ACC112 (cell line): ENCODE measurements around the gene CIAO2B.

Experiments used
- H2AFZ ChIP-seq: fragments of 200-600 bp; sonication (generic); one replicate; pipeline ENCODE4 v1.6.0; 2017; ENCODE audit warnings: antibody characterized with exemption, low read length; ENCODE audit not compliant: unreplicated experiment
- H3K27ac ChIP-seq: fragments of 200-600 bp; sonication (generic); 2 replicates; pipeline ENCODE4 v1.5.1; 2014; ENCODE audit warnings: low read depth, mild to moderate bottlenecking, antibody characterized with exemption, low read length, moderate library complexity
- H3K27me3 ChIP-seq: fragments of 200-600 bp; sonication (generic); 2 replicates; pipeline ENCODE4 v1.6.1; 2014; ENCODE audit warnings: mild to moderate bottlenecking, antibody characterized with exemption, low read length, moderate library complexity, mixed read lengths; ENCODE audit not compliant: insufficient read depth
- H3K36me3 ChIP-seq: fragments of 200-600 bp; sonication (generic); 2 replicates; pipeline ENCODE4 v1.6.1; 2016; ENCODE audit warnings: mild to moderate bottlenecking, antibody characterized with exemption, low read length, moderate library complexity, mixed read lengths; ENCODE audit not compliant: insufficient read depth
- H3K4me1 ChIP-seq: fragments of 200-600 bp; sonication (generic); one replicate; pipeline ENCODE4 v1.6.1; 2016; ENCODE audit warnings: low read length, mixed read lengths; ENCODE audit not compliant: insufficient read depth, unreplicated experiment, control insufficient read depth
- H3K4me3 ChIP-seq: fragments of 200-600 bp; sonication (generic); 2 replicates; pipeline ENCODE4 v1.5.1; 2014; ENCODE audit warnings: mild to moderate bottlenecking, low read depth, low read length
- H3K79me2 ChIP-seq: fragments of 200-600 bp; sonication (generic); one replicate; pipeline ENCODE4 v1.6.0; 2016; ENCODE audit warnings: low read length; ENCODE audit not compliant: control insufficient read depth, unreplicated experiment, insufficient read depth

CIAO2B gene

DNA sequence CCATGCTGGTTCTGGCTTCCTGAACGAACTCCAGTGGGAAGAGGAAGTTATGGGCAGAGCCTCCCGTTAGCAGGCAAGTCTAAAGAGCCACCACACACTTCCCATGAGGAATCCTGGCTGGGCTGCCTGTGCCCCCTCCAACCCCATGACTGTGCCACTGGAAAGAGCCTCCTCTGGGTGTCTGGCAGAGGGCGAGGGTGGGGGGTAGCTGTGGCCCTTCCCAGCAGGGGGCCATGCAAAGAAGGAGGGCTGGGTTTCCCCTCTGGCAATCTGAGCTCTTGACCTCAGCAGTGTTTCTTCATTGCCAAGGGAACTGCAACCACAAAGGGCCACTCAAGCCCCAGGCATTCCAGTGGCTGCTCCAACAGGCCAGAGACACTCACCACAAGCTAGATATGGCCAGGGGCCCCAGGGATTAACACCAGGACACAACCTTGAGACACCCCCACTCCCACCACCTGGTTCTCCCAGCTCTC lies 7.2 kb downstream of the CIAO2B start:
- H3K4me3 ChIP-seq = no peak overlapping the region
- H3K27me3 ChIP-seq = peaks cover 14% of the 10 kb centered on the region
- no peak overlapping the region for H2AFZ ChIP-seq
- H3K36me3 ChIP-seq = no peaks in the 10 kb centered on the region
- H3K79me2 ChIP-seq = no peaks in the 10 kb centered on the region
- peaks cover 47% of the 10 kb centered on the region for H3K4me1 ChIP-seq
- peak overlapping the region; percentile 66 for H3K27ac ChIP-seq

DNA sequence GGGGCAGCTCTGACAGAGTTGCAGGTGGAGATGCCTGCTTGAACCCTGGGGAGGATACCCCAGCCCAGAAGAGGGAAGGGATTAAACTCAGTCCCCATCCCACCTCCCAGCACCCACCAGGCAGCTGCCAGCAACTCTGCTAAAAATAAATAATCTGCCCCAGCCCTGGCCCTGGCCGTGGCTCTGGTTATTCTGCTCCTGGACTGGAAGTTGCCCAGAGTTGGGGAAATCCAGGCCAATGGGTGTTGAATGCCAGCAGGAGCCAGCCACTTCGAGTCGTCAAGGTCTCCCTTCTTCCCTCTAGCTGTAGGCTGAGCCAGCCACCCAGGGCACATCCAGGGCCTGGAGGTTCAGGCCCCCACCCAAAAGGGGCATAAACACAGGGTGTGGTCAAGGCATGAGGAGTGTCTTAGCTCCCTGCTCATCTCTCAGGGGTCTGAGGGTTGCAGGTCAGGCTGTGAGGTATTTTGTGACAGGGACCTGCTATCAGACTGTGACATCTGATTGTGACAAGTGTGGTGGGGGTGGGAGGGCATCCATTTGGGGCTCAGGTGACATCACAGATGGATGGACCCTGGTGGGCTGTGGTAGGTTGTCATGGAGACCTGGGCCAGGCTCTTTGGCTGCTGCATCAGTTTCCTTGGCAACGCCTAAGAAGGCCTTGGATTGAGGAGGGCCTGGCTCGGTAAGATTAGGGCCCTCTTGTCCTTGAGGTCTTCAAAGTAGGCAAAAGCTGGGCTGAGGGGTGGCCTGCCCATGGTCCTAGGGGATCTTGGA lies 7.8 kb downstream of the CIAO2B start:
- Histone ChIP-seq H3K27me3 (peaks cover 14% of the 10 kb centered on the region), H3K79me2 (no peaks in the 10 kb centered on the region), H3K27ac (peak overlapping the region; percentile 66), H2AFZ (no peak overlapping the region), H3K36me3 (no peaks in the 10 kb centered on the region), H3K4me3 (no peak overlapping the region), H3K4me1 (peaks cover 47% of the 10 kb centered on the region)

DNA sequence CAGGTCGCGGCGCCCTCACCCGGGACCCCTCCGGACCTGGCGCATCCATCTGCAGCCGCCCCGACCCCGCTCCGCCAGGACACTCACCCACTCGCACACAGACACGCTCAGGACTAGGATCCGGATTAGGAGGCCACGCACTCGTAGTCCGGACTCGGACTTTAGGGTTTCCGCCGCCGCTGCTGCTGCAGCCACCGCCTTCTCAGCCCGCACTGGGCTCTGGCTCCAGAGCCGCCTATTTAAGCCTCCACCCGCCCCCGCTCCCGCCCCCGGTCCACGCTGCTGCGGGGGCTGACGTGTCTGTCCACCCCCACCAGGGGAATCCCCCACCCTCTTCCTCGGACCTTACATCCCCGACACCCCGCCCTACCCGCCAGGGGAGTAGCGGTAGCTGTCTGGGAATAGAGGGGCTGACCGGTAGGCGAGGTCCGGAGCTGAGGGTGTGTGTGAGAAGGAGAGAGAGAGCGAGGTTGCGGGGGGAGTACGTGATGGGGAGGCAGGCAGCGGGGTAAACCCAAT lies 8.8 kb downstream of the CIAO2B start, which contains the start of gene RRAD:
Gene RRAD, minus strand, starts transcription at position 214 of the 519 bp plus-strand sequence. CDS start 356 bp downstream, outside the sequence.
- Histone ChIP-seq H3K27me3 (peaks cover 19% of the 10 kb centered on the region), H2AFZ (peak within 1 kb of the TSS; percentile 37), H3K27ac (peak within 1 kb of the TSS; percentile 66; the same call in 1 of the 2 replicates), H3K79me2 (no peaks in the 10 kb centered on the region), H3K4me1 (peaks cover 47% of the 10 kb centered on the region), H3K36me3 (no peaks in the 10 kb centered on the region), H3K4me3 (peak within 1 kb of the TSS; percentile 55)

DNA sequence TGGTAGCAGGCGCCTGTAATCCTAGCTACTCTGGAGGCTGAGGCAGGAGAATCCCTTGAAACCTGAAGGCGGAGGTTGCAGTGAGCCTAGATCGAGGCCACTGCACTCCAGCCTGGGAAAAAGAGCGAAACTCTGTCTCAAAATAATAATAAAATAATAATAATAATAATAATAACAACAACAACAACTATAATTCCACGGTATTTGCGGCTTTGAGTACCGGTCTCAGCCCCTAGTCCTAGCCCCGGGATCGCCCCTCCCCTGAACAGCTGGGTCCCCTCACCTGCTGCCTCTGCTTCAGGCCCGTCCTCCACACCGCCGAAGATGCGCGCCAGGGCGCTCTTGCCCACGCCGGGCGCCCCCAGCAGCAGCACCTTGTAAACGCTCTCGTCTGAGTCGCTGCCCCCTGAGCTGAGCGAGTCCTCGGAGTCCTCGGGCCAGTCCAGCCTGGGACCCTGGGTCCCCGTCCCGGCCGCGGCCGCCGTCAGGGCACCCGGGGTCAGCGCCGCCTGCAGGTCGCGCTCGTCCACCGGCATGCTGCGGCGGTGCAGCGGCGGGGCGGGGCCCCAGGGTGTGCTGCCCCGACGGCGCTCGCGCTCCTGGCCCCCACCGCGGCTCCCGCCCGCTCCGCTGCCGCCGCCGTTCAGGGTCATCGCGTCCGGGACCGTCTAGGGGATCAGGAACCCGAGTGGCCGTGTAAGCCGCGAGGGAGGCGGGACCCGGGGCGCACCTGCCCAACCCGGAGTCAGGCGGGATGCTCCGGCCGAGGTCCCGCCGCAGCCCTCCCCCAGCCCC lies 9.5 kb downstream of the CIAO2B start:
- H3K4me1 ChIP-seq = peaks cover 47% of the 10 kb centered on the region
- H3K4me3 ChIP-seq = peak overlapping the region; percentile 55
- H3K79me2 ChIP-seq = no peaks in the 10 kb centered on the region
- peaks cover 25% of the 10 kb centered on the region for H3K27me3 ChIP-seq
- no peak overlapping the region for H3K27ac ChIP-seq
- H2AFZ ChIP-seq = peak overlapping the region; percentile 37
- H3K36me3 ChIP-seq = no peaks in the 10 kb centered on the region

DNA sequence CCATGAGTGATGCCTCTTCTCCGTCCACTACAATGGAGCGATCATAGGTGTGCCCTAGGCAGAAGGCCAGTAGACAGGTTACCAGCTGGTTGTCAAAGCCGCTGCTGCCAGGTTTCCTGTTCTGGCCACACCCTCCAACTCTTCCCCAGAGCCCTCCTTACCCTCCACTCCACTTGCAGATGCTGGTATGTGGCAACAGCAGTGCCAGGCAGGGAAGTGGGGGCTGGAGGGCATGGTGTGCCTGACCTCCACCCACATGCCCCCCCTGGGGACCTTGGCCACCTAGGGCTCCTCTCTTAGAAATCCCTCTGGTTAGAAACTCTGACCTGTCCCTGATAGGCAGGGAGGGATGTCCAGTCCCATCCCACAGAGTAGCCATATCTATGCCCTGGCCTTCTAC lies 10.3 kb downstream of the CIAO2B start:
- H2AFZ ChIP-seq = no peak overlapping the region
- H3K79me2 ChIP-seq = no peaks in the 10 kb centered on the region
- peaks cover 29% of the 10 kb centered on the region for H3K27me3 ChIP-seq
- no peaks in the 10 kb centered on the region for H3K36me3 ChIP-seq
- H3K4me3 ChIP-seq = no peak overlapping the region
- peaks cover 47% of the 10 kb centered on the region for H3K4me1 ChIP-seq
- H3K27ac ChIP-seq = no peak overlapping the region

DNA sequence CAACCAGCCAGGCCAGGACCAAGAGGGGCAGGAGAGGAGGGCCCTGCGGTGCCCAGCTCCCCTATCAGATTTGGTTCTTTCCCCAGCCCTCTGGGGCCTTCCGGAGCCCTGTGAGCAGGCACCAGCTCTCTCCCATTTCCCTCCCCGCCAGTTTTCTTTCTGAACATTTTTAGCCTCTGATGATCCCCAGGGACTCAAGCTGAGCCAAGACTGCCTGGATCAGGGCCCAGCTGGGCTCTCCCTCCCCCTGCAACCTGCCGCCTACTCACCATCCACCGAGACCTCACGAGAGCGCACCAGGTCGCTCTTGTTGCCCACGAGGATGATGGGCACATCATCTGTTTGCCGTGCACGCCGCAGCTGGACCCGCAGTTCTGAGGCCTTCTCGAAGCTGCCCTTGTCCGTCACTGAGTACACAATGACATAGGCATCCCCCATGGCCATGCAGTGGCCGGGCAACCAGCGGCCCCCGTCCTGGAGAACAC lies 10.9 kb downstream of the CIAO2B start:
- peaks cover 29% of the 10 kb centered on the region for H3K27me3 ChIP-seq
- H3K4me1 ChIP-seq = peaks cover 42% of the 10 kb centered on the region
- H3K36me3 ChIP-seq = no peaks in the 10 kb centered on the region
- H3K27ac ChIP-seq = no peak overlapping the region
- H2AFZ ChIP-seq = no peak overlapping the region
- H3K79me2 ChIP-seq = no peaks in the 10 kb centered on the region
- no peak overlapping the region for H3K4me3 ChIP-seq

DNA sequence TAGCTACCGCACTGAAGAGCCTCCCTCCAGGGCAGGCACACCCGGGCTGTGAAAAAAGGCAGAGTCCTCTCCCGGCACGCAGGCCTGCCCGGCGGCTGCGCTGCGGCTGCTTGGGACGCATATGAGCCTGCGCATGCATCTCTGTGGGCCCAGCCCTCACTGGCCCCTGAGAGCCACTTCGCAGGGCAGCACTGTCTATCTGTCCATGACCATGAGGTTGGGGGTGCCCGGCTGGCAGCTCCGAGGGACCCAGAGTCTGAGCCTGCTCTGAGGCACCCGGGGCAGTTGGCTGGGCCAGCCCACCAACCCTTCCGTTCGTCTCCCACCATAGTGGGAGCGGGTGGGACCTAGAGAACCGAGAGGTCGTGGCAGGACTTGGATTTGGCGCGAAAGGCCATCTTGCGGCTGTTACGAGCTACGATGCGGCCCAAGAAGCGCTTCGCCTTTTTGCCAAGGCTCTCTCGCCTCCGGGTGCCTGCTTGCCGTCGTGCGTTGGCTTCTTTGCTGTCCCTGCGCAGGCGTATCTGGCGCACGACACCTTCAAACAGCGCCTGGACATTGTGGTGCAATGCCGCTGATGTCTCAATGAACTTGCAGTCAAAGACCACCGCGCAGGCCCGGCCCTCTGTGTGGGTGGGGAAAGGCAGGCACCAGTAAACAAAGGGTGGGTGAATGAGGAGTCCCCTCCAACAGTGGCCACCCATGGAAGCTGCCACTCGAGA lies 12.3 kb downstream of the CIAO2B start:
- H3K36me3 ChIP-seq = no peaks in the 10 kb centered on the region
- H3K4me3 ChIP-seq = no peak overlapping the region
- peaks cover 30% of the 10 kb centered on the region for H3K4me1 ChIP-seq
- H3K27ac ChIP-seq = no peak overlapping the region
- H3K27me3 ChIP-seq = peaks cover 29% of the 10 kb centered on the region
- H2AFZ ChIP-seq = no peak overlapping the region
- no peaks in the 10 kb centered on the region for H3K79me2 ChIP-seq

DNA sequence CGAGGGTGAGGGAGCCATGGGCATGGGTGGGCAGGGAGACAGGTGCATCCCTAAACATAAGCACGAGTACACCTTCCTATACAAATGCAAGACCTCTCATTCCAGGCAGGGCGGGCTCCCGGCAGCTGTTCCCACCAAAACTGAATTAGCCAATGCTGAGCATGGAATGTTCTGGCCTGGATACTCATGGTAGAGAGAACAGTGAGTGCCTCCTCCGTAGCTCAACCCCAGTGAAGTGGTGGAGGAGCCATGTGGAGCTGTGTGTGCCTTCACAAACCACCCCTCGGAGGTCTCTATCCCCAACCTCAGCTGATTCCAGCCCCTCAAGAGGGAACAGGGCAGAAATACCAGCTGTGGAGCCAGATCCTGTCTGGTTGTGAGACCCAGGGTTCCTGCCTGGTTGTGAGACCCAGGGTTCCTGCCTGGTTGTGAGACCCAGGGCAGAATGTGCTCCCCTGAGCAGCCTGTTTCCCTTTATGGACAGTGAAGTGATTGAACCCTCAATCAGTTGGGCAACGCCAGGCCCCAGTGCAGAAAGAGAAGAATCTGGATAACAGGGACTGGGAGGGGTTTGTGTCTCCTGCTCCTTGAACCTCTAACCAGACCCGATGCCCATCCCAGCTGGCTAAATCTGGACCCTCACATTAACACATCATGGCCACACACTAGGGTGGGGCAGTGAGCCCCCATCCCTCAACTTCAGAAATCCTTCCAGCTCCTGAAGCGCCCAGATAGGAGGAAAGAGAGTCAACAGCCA lies 13.1 kb downstream of the CIAO2B start:
- H3K79me2 ChIP-seq = no peaks in the 10 kb centered on the region
- H3K27me3 ChIP-seq = peaks cover 29% of the 10 kb centered on the region
- H3K4me3 ChIP-seq = no peak overlapping the region
- H3K4me1 ChIP-seq = peaks cover 22% of the 10 kb centered on the region
- no peak overlapping the region for H2AFZ ChIP-seq
- no peaks in the 10 kb centered on the region for H3K36me3 ChIP-seq
- no peak overlapping the region for H3K27ac ChIP-seq

DNA sequence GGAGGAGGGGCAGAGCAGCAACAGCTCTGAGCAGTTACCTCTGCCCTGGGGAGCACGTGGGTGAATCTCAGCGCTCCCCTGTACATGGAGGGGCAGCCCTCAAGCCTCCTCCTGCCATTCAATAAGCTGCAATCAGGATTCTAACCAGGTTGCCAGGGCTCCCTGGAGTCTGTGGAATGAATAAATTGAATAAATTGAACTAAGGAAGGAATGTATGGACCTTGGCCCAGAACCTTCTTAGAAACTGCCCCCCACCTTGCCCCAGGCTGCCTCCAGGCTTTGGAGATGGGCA lies 14.0 kb downstream of the CIAO2B start:
- peaks cover 21% of the 10 kb centered on the region for H3K27me3 ChIP-seq
- H3K27ac ChIP-seq = no peak overlapping the region
- H3K4me3 ChIP-seq = no peak overlapping the region
- H2AFZ ChIP-seq = no peak overlapping the region
- H3K4me1 ChIP-seq = peaks cover 14% of the 10 kb centered on the region
- no peaks in the 10 kb centered on the region for H3K36me3 ChIP-seq
- H3K79me2 ChIP-seq = no peaks in the 10 kb centered on the region
